HG02588 (cell line): ENCODE data around the gene CACHD1.
"Not testable (repeated sequence)": the region's sequence is repeated elsewhere in the genome, so short reads cannot be mapped to it uniquely, and the experiment has no call there.

Source experiments
- ATAC-seq: cut with Tn5 transposase; IDR thresholded peaks from one replicate; pipeline ENCODE4 v1.9.1; 2021; ENCODE audit warnings: mild to moderate bottlenecking, moderate library complexity; ENCODE audit not compliant: unreplicated experiment

Gene CACHD1

GRCh38 chr1:64581135-64581842 is 111.4 kb downstream of the CACHD1 start:
- no peak for ATAC-seq

GRCh38 chr1:64581843-64582185 is 111.9 kb downstream of the CACHD1 start:
- ATAC-seq, result no peak

GRCh38 chr1:64584479-64584878 is 114.5 kb downstream of the CACHD1 start:
- no peak for ATAC-seq

- ATAC-seq, result no peak
These were observed 118.9 kb downstream of the CACHD1 start for GRCh38 chr1:64588876-64589275.

GRCh38 chr1:64590316-64590715 is 120.4 kb downstream of the CACHD1 start:
- no peak for ATAC-seq

- no peak for ATAC-seq
These were observed 124.5 kb downstream of the CACHD1 start for GRCh38 chr1:64594446-64594845.

GRCh38 chr1:64595871-64596515 is 126.1 kb downstream of the CACHD1 start:
- ATAC-seq, result no peak

GRCh38 chr1:64597113-64597512 is 127.2 kb downstream of the CACHD1 start:
- ATAC-seq, result no peak

GRCh38 chr1:64598100-64598571 is 128.2 kb downstream of the CACHD1 start:
- no peak for ATAC-seq

GRCh38 chr1:64599242-64599641 is 129.3 kb downstream of the CACHD1 start:
- ATAC-seq, result no peak

- no peak for ATAC-seq
These were observed 131.3 kb downstream of the CACHD1 start for GRCh38 chr1:64601207-64601606.

- ATAC-seq, result no peak
These were observed 138.2 kb downstream of the CACHD1 start for GRCh38 chr1:64608005-64608650.

- no peak for ATAC-seq
These were observed 138.7 kb downstream of the CACHD1 start for GRCh38 chr1:64608651-64609048.

GRCh38 chr1:64610950-64611349 is 141.0 kb downstream of the CACHD1 start:
- ATAC-seq, result not testable (repeated sequence)

GRCh38 chr1:64616039-64616438 is 146.1 kb downstream of the CACHD1 start:
- no peak for ATAC-seq

GRCh38 chr1:64623750-64624191 is 153.8 kb downstream of the CACHD1 start:
- no peak for ATAC-seq

GRCh38 chr1:64624218-64624713 is 154.3 kb downstream of the CACHD1 start:
- no peak for ATAC-seq

GRCh38 chr1:64624808-64625207 is 154.9 kb downstream of the CACHD1 start:
- ATAC-seq, result no peak

- no peak for ATAC-seq
These were observed 160.7 kb downstream of the CACHD1 start for GRCh38 chr1:64630611-64631010.

GRCh38 chr1:64631346-64632034 is 161.6 kb downstream of the CACHD1 start:
- no peak for ATAC-seq

- no peak for ATAC-seq
These were observed 163.0 kb downstream of the CACHD1 start for GRCh38 chr1:64632936-64633335.
